Activated T-cell treated with anti-CD3 and anti-CD28 coated beads for 24 hours (primary cell): Measurements from ENCODE around the gene FDX1.

Source experiments
- DNase-seq: peaks from one replicate; pipeline ENCODE4 v3.0.0-alpha.2; 2020; ENCODE audit warnings: low read depth

The FDX1 gene

DNA sequence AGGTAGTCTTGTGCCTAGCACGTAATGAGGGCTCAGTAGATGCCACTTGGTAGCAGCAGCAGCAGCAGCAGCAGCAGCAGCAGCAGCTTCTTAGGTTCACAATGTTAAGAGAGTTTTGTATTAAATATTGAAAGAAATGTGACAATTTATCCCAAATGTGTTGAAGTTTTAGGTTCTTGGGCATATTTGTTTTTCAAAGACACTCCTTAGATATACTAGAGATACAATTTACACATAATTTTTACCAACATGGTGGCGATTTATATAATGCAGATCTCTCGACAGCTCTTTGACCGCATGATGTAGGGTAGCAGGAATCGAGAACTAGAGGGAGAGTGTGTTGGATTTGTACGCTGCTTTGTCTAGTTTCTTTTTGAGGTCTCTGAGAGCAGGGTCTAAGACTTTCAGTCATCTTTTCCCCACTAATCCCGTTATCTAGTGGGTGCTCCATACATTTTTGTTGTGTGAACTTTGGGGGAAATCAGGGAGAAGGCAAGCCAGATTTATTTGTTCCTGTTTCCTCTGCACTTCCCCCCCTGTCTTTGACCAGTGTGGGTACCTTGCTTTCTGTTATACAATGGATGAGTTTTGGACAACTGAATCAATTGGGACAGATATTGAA, 1.4 kb downstream of the FDX1 start:
- DNase-seq, result no peak

DNA sequence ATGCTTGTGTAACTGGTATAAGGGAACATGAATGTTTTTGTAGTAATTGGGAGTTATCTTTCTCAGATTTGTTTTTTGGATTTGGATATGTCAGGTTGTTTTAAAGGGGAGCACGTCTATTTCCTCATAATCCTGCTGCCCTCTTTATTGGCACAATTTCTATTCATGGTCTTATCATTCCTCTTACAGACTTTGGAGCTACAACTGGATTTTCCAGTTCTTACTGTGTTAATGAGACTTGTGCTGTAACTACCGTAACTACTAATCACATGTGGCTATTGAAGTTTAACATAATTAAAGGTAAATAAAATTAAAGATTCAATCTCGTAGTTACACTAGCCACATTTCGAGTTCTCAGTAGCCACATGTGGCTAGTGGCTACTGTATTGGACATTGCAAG, 1.9 kb downstream of the FDX1 start:
- DNase-seq, result no peak

DNA sequence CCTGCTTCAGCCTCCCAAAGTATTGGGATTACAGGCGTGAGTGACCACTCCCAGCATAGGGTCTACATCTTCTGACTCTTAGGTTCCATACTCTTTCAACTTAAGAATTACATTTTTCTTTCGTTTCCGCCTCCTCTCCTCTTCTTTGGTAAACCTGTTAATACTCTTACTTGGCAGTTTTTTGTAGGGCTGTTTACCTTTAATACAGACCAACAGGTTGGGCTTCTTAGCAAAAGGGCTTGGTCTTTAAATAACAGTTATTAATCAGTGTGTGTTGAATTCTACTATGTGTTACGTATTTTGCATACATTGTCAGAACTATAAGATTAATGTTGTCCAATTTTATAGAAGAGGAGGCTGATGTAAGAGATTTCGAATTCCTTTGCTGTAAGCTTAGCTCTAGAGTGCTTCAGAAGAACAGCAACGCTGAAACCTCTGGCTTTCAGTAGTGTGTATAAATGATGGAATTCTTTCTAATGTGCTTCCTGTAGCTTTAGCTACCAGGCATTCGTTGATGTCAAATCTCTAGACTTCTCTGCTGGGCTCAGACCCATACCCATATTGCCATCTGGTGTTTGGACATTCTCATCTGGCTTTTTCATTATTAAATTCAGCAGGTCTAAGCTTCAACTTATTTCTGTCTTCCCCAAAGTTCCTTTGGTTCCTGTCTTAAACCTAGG, 3.1 kb downstream of the FDX1 start:
- DNase-seq, result no peak

DNA sequence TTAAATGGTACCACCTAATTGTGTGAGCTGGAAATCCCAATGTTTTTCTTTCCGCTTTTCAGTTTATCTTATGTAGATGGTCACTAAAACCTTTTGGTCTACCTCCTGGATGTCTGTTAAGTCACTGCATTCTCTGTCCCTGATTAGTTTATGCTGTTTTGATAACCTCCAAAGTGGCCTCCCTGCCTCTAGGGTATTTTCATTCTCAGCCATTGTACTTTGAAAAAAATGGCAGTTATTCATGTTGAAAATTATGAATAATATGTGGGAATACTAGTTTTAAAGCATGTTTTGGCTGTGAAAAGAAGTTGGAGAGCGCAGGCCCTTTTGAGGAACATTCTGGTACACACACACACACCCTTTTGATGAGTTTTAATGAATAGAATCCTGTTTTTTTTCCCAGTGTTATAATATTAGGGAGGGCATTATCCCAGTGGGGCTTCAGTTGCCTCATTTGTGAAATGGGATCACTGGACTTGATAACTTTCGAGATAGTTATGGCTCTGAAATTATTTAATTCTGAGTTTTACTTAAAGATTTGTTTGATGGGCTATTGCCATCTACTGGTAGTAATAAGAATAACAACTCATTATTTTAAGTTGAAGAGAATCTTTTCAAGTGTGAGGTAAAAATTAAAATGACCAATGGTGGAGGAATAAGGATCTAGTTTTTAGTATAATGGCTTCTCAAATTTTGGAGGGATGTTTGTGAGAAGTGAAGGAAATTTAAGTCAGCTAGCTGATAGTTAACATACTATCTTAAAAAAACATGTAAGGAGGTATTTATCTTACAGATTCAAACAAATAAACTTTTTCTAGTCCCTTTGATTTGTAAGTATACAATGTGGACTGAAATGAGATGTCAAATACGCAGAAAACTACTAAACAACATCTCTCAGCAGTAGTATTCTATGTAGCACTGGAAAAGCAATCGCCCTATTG, 3.9 kb downstream of the FDX1 start:
- no peak for DNase-seq

DNA sequence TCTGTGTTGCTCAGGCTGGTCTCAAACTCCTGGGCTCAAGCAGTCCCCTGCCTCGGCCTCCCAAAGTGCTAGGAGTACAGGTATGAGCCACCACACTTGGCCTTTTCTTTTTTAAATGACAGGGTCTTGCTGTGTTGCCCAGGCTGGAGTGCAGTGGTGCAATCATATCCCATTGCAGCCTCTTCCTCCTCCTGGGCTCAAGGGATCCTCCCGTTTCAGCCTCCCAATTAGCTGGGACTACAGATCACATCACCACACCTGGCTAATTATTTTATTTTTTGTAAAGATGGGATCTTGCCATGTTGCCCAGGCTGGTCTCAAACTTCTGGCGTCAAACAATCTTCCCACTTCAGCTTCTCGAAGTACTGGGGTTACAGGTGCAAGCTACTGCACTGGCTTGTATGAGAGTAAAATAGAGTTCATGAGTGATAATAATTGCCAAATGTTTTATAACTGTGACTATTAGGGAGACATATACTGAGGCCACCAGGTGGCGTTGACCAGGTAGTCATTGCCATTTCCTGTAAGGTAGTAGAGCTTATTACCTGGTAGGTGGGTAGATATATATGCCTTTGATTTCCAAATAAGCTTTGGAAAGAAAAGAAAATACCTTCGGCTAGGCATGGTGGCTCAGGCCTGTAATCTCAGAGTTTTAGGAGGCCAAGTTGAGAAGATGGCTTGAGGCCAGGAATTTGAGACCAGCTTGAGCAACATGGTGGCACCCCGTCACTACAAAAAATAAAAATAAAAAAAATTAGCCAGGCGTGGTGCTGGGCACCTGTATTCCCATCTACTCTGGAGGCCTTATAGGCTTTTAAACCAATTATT, 5.4 kb downstream of the FDX1 start:
- no peak for DNase-seq

DNA sequence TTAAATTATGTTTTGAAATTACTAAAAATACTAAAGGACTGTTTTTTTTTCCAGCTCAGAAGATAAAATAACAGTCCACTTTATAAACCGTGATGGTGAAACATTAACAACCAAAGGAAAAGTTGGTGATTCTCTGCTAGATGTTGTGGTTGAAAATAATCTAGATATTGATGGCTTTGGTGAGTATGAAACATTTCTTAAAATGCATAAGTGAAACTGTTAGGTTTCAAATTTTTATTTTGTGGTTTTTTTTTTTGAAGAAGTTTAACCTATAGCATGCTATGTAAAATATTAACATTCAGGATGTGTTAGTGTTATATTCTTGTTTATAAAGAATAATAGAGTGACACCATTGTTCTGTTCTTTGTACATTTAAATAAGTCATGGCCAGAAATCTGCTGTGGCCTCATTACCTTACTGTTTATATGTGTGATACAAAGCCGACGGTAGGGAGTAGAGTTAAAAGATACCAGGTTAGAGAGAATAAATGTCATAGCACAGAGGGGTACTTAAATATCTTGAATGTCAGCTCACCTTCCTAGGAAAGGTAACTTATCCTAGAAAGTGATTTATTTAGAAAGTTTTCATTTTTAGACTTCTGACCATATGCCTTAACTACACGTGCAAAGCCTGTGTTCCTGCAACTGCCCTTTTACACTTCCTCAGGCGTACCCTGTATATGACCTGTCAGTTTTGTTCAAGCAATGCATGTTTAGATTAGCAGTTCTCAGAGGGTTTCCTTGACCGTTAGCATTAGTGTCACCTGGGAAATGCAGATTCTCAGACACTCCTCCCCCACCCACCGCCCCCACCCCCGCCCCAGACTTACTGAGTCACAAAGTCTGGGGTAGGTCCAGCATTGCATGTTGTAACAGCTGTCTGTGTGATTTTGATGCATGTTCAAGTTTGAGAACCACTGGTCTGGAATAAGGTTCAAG, 6.3 kb downstream of the FDX1 start:
- DNase-seq, result no peak

DNA sequence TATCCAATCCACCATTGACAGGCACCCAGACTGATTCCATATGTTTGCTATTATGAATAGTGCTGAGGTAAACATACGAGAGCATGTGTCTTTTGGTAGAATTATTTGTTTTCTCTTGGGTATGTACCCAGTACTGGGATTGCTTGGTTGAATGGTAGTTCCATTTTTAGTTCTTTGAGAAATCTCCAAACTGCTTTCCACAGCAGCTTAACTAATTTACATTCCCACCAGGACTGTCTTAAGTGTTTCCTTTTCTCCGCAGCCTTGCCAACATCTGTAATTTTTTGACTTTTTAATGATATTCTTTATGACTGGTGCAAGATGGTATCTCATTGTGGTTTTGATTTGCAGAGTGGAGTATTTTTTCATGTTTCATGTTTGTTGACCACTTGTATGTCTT, 8.3 kb downstream of the FDX1 start:
- DNase-seq, result no peak

DNA sequence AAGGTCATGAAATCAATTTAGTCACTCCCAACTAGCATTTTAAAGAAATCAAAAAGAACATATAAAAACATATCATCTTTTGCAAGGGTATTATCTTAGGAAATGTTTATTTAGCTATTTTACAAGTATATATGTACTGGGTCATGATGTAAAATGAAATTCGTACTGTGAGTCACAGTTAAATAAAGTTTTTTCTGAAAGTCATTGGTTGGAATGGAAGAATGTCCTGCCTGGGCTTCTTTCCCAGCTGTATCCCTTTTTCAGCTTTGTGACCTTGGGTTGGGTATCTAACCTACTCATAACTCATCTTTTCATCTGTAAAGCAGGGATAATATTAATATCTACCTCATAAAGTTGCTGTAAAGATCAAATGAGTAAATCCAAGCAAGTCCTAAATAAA, 15.7 kb downstream of the FDX1 start:
- DNase-seq, result no peak

DNA sequence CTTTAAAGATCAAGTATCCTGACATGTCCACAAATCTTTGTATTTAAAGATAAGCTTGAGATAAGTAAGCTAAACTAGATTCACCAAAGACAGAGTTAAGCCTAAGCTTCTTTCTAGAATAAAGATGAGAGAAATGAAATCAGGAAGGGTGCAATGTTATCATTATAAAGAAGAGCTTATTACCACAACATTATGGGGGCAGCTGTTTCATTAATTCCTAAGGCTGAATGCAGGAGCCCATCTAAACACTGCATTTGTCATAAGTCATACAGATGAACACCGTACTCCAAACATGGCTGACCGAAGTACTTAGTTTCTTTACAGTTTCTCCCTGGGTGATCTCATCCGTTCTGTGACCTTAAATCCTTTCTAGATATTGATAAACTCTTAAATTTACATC, 16.3 kb downstream of the FDX1 start:
- no peak for DNase-seq

DNA sequence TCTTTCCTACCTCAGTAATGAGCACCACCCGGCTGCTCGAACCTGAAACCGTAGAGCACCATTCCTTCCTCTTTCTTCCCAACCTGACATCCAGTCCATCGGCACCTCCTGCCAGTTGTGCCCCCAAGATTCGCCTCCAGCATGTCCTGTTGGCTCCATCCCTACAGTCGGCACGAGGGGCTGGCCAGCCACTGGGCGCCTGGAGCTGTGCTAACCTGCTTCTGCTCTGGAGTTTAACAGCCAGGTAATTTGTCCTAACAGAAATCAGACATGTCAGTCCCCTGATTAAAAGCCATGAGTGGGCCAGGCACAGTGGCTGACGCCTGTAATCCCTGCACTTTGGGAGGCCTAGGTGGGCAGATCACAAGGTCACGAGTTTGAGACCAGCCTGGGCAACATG, 16.8 kb downstream of the FDX1 start:
- no peak for DNase-seq

DNA sequence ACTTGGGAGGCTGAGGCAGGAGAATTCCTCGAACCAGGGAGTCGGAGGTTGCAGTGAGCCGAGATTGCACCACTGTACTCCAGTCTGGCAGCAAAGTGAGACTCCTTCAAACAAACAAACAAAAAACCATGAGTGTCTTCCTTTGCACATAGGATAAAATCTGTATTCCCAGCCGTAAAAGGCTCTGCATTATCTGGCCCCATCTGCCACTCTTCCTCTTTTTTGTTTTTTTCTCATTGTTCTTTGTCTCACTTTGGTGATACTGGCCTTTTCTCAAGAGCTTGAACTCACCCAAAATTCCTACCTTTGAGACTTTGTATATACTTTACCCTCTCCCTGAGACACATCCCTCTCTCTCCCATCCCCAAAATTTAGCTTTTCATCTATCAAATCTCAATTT, 17.6 kb downstream of the FDX1 start:
- DNase-seq, result no peak

DNA sequence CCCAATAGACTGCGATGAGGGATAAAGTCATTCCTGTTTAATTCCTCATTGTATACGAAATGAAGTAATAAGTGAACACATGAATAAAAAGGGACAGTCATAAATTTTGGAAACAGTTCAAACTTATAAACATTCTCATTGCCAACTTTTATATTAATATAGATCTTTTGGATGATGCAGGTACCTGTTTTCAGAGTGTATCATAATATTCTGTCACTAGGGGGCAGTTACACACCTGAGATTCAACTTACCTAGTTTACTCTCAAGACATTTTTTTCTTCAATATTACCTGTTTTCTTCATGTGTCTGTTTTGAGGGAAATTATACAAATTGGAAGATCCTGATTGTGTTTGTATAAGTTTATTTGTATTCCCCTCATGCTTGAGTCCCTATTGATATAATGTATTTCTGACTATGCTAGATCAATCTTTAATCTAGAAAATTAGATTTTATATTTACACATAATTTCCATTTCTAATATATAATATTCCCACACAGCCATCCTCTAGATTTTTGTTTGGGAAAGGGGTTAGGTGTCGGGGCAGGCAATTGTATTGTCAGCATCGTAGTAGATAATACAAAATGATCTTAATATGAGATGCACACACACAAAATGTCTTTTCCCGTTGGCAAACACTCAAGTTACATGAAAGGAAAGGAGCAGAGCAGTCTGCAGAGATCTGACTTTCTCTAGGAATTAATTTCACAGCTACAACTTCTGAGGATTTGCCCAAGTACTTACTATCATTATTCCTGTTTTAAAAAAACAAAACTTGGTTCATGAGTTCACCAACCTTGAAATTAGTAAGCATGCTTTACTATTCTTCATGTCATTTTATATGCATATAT, 18.4 kb downstream of the FDX1 start:
- DNase-seq, result no peak

DNA sequence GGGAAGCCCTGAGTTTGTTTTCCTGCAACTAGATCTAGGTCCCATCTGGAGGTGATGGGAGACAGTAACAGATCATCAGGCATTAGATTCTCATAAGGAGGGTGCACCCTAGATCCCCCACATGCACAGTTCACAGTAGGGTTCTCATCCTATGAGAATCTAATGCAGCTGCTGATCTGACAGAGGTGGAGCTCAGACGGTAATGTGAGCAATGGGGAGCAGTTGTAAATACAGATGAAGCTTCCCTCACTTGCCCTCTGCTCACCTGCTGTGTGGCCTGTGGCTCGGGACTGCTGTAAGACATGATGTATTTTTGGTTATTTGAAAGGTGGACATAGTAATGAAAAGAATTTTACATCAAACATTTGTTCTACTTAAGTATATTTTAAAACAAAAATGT, 20.5 kb downstream of the FDX1 start:
- DNase-seq, result no peak

DNA sequence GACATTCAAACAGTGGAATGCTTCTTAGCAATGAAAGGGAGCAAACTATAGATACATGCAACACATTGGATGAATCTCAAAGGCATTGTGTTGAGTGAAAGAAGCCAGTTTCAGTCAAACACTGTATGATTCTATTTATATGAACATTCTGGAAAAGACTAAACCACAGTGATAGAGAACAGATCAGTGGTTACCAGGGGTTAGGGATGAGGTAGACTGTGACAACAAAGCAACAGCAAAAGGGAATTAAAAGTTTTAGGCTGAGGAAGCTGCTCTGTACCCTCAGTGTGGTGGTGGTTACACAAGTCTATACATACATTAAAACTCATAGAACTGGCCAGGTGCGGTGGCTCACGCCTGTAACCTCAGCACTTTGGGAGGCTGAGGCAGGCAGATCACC, 23.0 kb downstream of the FDX1 start:
- no peak for DNase-seq

DNA sequence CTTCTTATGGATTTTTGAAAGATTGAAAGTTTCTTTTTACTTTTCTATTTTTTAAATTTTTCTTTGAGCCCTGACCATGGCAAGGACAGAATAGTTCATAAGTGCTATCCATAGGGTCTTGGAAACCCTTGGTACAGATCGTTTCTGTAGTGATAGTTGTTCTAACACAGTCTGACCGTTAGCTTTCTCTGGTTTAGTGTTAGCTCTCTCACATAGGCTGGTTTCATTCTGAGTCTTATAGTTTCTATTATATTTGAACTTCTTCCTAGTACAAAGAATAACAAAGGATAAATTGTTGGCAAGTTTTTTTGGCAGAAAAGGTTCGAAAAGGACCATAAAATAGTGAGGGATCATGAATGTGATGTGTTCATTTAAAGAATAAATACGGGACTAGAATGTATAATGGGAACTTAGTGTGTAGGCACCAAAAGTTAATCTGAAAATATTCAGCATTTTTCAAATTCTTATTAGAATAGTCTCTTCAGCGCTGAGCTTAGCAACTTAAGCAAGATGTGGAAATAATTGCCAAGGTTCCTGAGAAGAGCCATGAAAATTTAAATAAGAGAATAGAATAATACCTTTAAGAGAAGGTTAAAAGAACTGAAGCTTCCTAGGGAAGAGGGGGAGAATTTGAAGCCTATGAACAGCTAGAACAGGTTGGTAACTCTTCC, 24.1 kb downstream of the FDX1 start:
- no peak for DNase-seq

DNA sequence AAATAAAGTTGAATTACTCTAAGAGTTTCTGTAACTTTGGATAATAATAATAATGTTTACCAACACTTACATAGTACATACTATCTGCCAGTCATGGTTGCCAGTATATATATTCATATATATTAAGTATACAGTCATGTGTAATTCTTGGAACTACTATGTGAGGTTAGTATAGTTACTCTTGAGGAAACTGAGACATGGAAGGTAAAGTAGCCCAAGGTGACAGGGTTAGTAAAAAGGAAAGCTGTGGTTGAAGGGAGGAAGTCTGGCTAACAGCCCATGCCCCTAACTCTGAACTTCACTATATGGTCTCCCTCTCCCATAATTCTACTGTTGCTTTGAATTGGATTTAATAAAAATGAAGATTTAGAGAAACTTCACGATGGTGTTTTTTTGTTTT, 24.9 kb downstream of the FDX1 start:
- no peak for DNase-seq

DNA sequence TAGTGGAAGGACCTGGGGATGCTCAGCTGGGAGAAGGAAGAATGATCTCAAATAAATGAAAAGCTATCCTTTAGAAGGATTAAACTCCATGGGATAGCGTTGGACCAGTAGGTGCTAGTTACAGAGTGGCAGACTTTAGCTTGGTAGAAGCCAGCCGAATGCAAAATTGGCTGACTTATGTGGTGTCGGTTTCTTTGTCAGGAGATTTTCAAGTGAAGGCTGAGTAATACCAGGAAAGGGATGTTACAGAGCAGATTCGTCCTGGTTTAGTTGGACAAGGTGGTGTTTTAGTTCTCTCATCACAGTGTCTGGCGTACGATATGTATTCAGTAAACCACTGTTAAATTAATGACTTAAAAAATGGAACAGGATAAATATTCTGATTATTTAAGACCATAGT, 26.0 kb downstream of the FDX1 start:
- DNase-seq, result no peak

DNA sequence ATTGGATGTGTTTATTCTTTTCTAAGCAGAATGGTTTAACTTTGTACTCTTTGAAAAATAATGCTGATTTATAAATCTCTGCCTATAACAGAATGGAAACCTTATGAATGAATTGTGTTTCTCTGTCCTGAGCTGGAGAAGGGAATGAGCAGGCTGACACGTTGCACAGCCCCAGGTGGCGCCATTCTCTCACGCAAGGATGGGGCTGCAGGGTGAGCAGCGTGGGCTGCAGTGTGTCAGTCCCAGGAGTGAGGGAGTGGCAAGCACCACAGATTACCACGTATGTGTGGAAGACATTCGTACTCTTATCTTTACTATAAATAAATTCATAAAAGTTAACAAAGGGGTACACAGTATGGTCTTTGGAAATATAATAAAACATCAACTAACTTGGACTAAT, 33.4 kb downstream of the FDX1 start:
- no peak for DNase-seq

DNA sequence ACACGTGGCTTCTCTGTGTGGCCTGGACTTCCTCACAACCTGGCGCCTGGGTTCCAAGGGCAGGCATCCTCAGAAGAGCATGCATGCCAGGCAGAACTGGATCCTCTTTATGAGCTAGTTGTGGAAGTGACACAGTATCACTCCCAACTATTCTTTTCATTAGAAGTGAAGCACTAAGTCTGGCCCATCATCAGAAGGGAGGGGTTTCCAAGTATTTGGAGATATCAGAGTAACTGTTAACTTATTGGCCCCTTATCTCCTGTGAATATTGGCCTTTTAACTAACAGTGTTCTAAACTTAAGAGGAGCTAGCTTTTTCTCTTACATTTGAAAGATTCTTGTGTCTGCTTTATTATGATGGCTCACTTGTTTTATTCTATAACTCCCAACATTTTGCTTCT, 35.5 kb downstream of the FDX1 start:
- no peak for DNase-seq

DNA sequence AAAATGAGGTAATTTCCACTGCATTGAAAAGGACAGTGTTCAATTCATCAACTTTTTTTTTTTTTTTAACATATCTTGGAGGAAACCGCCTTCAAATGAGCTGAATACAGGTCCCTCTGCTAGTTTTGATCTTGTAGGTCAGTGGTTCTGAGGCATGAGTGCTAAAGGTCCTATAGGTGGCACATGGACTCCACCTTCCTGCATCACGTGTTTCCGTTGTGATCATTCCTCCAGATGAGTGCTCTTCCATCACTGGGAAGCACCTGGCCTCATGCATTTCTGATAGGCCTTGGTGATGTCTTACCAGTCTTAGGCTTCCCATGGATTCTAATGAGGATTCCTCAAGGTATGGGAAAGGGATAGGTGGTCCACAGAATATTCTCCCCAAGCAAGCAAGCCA, 37.8 kb downstream of the FDX1 start:
- no peak for DNase-seq
